ACHN (cell line): ENCODE data around the gene FAM241B.

Source experiments
- DNase-seq: peaks from one replicate; pipeline ENCODE4 v3.0.0-alpha.2; 2015
- in situ Hi-C: cut with HindIII; loops from 2 replicates; pipeline ENCODE4 v1.10.0; 2017; ENCODE audit warnings: low sequenced_read_pairs, low pct_ligation_motif_present, low pct_unique_long_range_greater_than_20kb

The FAM241B gene

DNA sequence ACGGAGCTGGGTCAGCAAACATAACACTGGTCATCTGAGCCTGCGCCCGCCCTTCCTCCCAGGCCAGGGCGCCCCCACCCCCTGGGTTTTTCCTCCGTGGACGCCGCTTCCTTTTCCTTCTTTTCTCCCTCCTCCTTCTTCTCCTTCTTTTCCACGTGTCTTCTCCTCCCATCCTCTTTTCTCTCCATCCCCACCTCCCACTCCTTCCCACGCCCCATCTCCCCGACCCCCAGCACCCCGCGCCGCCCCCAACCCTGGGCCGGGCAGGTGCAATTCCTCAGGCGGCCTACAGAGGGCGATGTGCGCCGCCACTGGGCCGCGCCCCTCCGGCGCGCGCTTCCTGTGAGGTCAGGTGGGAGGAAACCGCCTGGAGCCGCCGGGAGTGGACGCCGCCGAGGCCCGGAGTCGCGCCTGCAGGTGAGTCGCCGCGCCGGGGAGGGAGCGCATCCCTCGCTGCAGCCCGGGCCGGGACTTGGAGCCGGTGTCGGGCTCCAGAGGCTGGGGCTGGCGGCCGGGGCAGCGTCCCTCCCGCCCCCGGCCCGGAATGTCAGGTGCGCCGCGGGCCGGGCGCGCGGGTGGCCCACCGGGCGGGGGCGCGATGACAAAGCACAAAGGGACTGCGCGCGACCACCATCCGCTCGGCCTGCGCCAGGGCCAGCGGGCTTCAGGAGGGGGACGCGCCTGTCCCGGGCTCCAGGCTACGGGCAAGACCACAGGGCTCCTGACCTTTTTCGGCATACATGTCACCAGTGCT is at the start of gene FAM241B:
FAM241B (plus strand) TSS at position 351 of the 754 bp plus-strand sequence. CDS start 1,497 bp downstream, outside the sequence.
- peak; percentile 74 for DNase-seq
- in situ Hi-C loops = loop anchor here (10.0 kb wide), 1 partner anchor 205 kb away; no protein-coding TSS in a partner anchor

DNA sequence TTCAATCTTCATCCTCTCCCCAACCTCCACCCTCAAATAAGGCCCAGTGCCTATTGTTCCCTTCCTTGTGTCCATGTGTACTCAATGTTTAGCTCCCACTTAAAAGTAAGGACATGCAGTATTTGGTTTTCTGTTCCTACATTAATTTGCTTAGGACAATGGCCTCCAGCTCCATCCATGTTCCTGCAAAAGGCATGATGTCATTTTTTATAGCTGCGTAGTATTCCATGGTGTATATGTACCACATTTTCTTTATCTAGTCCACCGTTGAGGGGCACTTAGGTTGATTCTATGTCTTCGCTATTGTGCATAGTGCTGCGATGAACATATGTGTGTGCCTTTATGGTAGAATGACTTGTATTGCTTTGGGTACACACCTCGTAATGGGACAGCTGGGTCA is 49.6 kb upstream of the FAM241B start:
- in situ Hi-C loops = no loop called here
- no peak for DNase-seq

- no peak for DNase-seq
- in situ Hi-C loops = no loop called here
Observed at GRCh38 chr10:69583106-69583505, 46.9 kb upstream of the FAM241B start.

- in situ Hi-C loops = no loop called here
- no peak for DNase-seq
Observed at GRCh38 chr10:69584624-69585023, 45.4 kb upstream of the FAM241B start.

DNA sequence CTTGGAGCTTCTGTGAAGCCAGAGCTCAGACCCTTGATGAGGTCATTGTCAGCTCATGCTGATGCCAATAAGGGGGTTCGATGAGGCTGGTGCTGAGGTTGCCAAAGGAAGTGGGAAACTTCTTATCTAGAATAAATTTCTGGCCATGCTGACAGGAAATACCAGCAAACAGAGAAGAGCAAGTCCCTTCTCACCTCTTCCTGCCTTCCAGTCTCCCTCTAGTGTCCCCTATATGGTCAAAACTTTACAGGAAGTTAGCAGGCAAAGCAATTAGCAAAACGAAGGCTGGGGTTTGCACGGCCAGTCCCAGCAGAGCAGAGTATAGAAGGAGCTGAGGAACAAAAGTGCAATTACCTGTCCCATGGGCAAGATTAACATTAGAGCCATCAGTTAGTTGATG is 41.7 kb upstream of the FAM241B start:
- DNase-seq = no peak
- in situ Hi-C loops = no loop called here

DNA sequence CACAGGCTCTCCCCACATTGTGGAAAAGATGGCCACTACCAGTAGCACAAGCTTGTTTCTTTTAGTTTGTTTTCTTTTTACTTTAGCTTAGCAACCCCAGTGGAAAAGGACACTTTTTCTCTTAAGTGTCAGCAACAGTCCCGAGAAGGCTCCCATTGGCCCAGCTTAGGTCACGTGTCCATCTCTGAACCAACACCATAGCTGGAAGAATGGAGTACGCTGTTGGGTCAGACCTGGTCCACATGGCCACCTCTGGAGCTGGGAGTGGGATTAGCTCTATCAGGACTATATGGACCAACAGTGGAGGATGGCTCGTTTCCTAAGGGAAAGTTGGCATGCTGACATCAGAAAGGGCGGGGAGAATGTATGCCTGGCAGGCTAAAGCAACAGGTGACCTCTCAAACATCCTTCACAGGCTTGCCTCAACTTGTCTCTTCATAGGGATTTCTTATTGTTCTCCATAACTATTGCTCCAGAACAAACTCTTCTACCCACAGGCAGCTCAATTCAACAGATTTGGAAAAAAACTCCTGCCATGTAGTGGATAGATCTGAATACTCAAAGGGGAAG is 29.2 kb upstream of the FAM241B start:
- in situ Hi-C loops = no loop called here
- DNase-seq = no peak

GRCh38 chr10:69609077-69609476 is 21.0 kb upstream of the FAM241B start:
- in situ Hi-C loops = no loop called here
- DNase-seq = no peak

DNA sequence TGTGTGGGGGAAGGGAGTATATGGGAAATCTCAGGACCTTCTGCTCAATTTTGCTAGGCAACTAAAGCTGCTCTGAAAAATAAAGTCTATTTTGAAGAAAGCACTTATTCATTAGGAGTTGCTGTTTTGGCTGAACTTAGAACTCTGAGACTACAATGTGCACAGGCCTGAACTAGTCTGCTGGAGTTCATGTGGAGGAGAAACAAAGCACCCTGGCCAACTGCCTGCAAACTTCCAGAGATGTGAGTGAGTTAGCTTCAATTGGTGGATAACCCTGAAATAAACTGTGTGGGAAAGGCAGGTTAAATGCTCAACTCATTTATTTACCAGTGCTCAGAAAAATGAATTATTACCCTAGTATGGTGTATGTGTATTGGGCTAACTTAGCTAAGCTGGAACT is 17.3 kb upstream of the FAM241B start:
- in situ Hi-C loops = no loop called here
- no peak for DNase-seq

DNA sequence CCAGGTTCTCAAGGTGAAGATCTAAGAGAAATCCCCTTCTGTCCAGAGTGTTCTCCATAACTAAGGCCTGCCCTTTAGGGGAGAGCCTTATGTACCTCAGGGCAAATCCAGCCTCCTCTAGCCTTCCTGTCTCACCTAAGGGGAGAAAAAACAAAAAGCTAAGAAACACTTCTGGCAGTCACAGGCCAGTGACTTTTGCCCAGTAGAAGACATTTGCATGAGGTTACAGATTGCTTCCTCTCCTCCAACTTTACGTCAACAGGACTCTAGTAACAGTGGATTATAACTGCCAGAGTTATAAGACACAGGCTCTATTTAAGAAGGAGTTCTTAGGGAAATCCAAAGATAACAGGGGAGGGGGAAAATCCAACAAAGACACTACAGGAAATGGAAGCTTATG is 15.9 kb upstream of the FAM241B start:
- in situ Hi-C loops = no loop called here
- no peak for DNase-seq

- DNase-seq = no peak
- in situ Hi-C loops = no loop called here
Observed at GRCh38 chr10:69616358-69616757, 13.7 kb upstream of the FAM241B start.

DNA sequence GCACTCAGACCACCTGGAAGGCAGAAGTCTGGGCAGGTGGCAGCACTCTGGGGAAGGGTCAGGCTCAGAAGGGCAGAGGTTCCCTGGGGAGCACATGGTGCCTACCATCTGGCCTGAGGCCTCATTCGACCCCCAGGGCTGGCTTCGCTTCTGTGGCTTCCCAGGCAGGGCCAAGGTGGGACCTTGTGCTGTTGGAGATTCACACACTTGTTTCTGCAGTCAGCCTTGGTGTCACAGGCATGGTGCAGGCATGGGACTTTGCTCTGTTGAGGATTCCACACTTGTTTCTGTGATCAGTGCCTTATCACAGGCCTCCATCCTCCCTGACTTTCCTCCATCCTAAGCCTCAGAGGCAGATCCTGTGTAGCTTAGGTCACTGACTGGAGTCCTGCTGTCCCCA is 11.3 kb upstream of the FAM241B start:
- DNase-seq = no peak
- in situ Hi-C loops = no loop called here

GRCh38 chr10:69619626-69620025 is 10.4 kb upstream of the FAM241B start:
- in situ Hi-C loops = no loop called here
- DNase-seq = no peak

GRCh38 chr10:69620625-69621024 is 9.4 kb upstream of the FAM241B start:
- no peak for DNase-seq
- in situ Hi-C loops = no loop called here

DNA sequence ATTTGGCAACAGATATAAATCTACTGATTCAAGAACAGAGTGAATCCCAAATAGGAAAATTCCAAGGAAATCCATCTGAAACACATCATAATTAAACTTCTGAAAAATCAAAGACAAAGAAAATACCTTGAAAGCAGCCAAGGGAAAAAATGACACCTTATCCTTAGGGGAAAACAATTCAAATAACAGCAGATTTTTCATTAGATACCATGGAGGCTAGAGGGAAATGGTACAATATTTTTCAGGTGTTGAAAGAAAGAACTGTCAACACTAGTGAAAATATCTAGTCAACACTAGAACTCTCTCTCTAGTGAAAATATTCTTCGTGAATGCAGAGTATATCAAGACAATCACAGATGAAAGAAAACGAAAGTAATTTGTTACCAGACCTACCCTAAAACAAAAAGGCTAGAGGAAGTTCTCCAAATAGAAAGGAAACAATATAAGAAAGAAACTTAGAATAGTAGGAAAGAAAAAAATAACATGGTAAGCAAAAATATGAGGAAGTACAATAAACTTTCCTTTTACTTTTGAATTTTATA is 5.7 kb upstream of the FAM241B start:
- no peak for DNase-seq
- in situ Hi-C loops = no loop called here

- in situ Hi-C loops = no loop called here
- no peak for DNase-seq
Observed at GRCh38 chr10:69626826-69627225, 3.2 kb upstream of the FAM241B start.

DNA sequence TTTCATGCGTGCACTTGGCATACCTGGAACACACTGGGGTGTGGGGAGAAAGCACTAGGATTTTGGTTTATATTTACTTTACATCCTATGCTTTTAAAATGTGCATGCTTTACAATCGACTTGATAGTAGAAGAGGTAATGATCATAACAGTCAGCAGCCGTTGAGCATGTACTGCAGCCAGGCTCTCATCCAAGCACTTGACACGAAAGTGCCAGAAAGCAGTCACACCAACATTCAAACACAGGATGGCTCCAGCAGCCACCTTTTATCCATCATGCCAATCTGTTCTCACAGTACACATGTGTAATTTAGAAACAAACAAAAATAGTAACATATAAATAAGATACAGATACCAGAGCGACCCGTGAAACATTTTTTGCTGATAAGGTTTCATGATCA is 1.2 kb upstream of the FAM241B start:
- in situ Hi-C loops = no loop called here
- no peak for DNase-seq

GRCh38 chr10:69629519-69629896 is 539 bp upstream of the FAM241B start:
- no peak for DNase-seq
- in situ Hi-C loops = no loop called here

DNA sequence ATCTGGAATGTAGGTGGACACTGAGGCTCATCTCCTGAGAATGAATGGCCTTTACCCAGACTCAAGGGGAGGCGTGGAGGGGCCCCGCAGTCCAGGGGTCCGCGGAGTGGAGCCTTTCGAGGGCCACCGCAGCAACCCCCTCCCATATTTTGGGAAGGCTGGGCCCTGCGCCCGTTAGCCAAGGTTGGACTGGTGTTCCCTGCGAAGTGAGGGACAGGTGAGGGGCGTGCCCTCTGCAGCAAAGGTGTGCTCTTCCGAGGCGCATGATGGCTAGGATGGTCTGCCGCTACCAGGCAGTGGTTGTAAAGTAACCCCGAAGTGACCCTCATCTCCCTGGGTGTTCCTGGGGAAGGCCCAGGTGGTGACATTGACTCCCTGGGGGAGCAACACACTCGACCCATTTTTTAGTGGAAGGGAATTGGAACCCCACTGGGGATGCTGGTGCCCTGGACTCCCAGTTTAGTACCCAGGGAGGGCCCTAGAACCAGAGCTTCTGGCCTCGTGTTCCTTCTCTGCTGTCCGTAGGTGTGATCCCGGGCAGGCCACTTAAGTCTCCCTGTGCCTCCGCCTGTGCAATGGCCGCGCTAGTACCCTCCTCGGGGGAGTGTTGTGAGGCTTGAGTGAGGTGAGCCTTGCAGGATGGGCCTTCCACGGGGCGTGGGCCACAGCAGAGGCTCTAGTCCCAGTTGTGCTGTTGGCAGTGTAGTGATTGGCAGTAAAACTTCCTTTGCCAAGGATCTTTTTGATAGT is 779 bp downstream of the FAM241B start:
- in situ Hi-C loops = loop anchor here (10.0 kb wide), 1 partner anchor 206 kb away; no protein-coding TSS in a partner anchor
- no peak for DNase-seq

GRCh38 chr10:69631566-69631965 is 1.5 kb downstream of the FAM241B start:
- in situ Hi-C loops = loop anchor here (10.0 kb wide), 1 partner anchor 207 kb away; no protein-coding TSS in a partner anchor
- no peak for DNase-seq
